COLO829 (cell line): ENCODE data around the gene OR10K2.

Experiments used
- DNase-seq: peaks from one replicate; pipeline ENCODE4 v3.0.0; 2012; ENCODE audit warnings: low spot score

Gene OR10K2

DNA sequence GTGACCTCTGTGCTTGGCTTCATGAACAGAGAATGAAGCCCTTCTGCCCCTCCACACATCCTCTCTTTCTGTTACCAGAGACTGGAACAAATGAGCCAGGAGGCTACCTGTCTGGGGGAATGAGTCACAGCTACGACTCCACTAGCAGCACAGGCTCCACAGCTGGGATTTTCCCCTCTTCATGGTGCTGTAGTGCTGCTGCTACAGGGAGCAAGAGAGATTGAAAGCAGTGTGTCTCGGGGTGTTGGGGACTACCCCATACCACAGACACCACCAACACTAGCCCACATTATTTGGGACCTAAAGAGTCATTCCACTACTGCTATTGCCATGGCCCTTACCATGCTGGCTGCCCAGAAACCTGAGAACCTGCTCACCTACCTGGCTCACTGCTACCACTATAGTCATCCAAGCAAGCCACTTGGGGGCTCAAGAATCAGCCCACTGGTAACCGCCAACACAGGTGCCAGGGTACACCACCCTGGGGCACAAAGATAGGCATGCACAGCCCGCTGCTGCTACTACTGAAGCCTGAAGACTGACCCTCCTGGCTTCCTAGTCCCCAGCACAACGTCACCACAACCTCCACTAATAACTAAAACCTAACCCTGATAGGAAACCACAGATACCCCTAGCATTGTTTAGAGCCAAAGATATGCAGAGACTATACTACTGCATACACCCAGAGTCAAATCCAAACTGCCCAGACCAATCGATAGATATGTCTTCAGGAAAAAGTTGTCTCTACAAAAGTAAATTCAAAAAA lies 54.7 kb downstream of the OR10K2 start:
- no peak for DNase-seq
